OCI-LY3 (cell line): ENCODE results near the gene KRT3.

Experiments
- H2AFZ ChIP-seq: fragments of 200-600, 300-600 bp; shearing (Covaris generic); 2 replicates; pipeline ENCODE4 v1.6.0; 2014; ENCODE audit warnings: antibody characterized with exemption, low read depth, low read length
- H3K27ac ChIP-seq: fragments of 200-600, 300-600 bp; sonication (generic); 2 replicates; pipeline ENCODE4 v1.5.1; 2014; ENCODE audit warnings: mild to moderate bottlenecking, low read length, moderate library complexity, mixed read lengths
- H3K27me3 ChIP-seq: fragments of 200-600, 300-600 bp; sonication (generic); 2 replicates; pipeline ENCODE4 v1.6.1; 2014; ENCODE audit warnings: low read depth, low read length, mixed read lengths
- H3K36me3 ChIP-seq: fragments of 200-600, 300-600 bp; sonication (generic); replicated peaks from 2 replicates; pipeline ENCODE3; 2014; ENCODE audit warnings: low read depth, low read length, mixed read lengths
- H3K4me1 ChIP-seq: fragments of 300-600, 200-600 bp; sonication (generic); 2 replicates; pipeline ENCODE4 v1.6.1; 2014; ENCODE audit warnings: low read length, mixed read lengths
- H3K4me2 ChIP-seq: fragments of 200-600, 300-600 bp; sonication (generic); 2 replicates; pipeline ENCODE4 v1.6.1; 2014; ENCODE audit warnings: low read length, mixed read lengths
- H3K4me3 ChIP-seq: fragments of 300-600, 200-600 bp; sonication (generic); 2 replicates; pipeline ENCODE4 v1.5.1; 2014; ENCODE audit warnings: antibody characterized with exemption, mild to moderate bottlenecking, low read length, moderate library complexity
- H3K79me2 ChIP-seq: fragments of 300-600, 200-600 bp; shearing (Covaris generic); 2 replicates; pipeline ENCODE4 v1.6.1; 2014; ENCODE audit warnings: mild to moderate bottlenecking, low read length, mixed read lengths
- H3K9ac ChIP-seq: fragments of 300-600, 200-600 bp; shearing (Covaris generic); 2 replicates; pipeline ENCODE4 v1.6.0; 2014; ENCODE audit warnings: mild to moderate bottlenecking, low read length, moderate library complexity
- H3K9me3 ChIP-seq: fragments of 200-600, 300-600 bp; shearing (Covaris generic); 2 replicates; pipeline ENCODE4 v1.6.1; 2014; ENCODE audit warnings: low read length, mixed read lengths; ENCODE audit not compliant: insufficient read depth
- H4K20me1 ChIP-seq: fragments of 200-600, 300-600 bp; sonication (generic); 2 replicates; pipeline ENCODE4 v1.6.1; 2016; ENCODE audit warnings: low read length, mixed read lengths; ENCODE audit not compliant: insufficient read depth
- CTCF ChIP-seq: fragments of 200-600, 300-600 bp; sonication (generic); IDR thresholded peaks from 2 replicates; pipeline ENCODE4 v1.5.1; 2014; ENCODE audit warnings: antibody characterized with exemption, low read length, low read depth
- EZH2phosphoT487 ChIP-seq: fragments of 200-600 bp; shearing (Covaris generic); IDR thresholded peaks from 2 replicates; pipeline ENCODE4 v1.6.1; 2018; ENCODE audit warnings: antibody characterized with exemption, mixed run types, low read depth

Gene KRT3

DNA sequence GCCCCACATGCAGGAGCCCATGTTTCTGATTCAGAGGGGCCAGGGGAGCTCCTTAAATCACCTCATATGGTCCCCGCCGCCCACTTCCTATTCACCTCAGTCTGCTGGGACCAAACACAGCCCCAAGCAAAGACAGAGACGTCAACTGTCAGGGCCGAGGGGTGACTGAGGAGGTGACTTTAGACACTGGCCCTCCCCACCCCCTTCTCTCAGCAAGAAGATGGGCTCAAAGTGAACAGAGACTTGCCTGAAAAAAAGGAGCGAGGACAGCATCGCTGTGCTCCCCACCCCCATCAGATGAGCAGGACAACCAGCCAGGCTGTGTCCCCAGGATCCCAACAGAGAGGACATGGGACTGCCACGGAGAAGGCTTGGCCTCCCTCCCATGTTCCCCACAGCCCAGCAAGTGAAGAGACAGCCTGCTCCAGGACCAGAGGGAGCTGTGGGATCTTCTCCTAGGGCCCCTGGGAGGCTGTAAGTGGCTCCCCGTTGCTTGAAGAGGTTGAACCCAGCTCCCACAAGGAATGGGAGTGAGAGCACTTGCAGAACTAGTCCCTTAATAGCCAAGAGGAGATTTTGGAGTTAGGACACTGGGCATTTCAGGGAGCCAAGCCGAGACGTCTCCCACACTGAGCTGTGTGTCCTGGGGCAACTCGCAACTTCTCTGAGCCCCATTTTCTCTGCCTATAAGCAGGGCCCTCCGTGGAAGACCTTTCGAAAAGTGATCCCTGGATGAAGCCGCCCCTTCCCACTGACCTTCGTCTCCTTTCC lies 39.5 kb upstream of the KRT3 start:
- no peaks in the 10 kb centered on the region for H3K9me3 ChIP-seq
- no peak overlapping the region for H3K27ac ChIP-seq
- no peak overlapping the region for H3K4me2 ChIP-seq
- TF ChIP-seq CTCF: no peak
- no peak for TF ChIP-seq EZH2phosphoT487
- H3K9ac ChIP-seq: no peak overlapping the region
- no peaks in the 10 kb centered on the region for H4K20me1 ChIP-seq
- no peak overlapping the region for H2AFZ ChIP-seq
- no peak overlapping the region for H3K4me3 ChIP-seq
- no peaks in the 10 kb centered on the region for H3K79me2 ChIP-seq
- peaks cover 33% of the 10 kb centered on the region for H3K27me3 ChIP-seq
- peaks cover 6% of the 10 kb centered on the region for H3K4me1 ChIP-seq
- H3K36me3 ChIP-seq: no peaks in the 10 kb centered on the region

DNA sequence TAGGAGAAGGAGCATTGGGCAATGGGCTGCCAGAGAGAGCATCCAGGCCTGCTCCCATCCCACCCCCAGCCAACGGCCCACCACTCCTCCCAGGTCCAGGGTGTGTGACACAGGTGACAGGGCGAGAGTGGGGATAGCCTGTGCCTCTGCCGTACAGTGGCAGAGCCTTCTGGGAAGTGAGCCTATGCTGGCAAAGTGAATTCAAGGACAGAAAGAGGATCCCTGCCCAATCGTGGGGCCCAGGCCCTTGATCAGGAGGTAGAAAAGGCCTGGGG lies 38.7 kb upstream of the KRT3 start:
- Histone ChIP-seq H3K4me2 (no peak overlapping the region), H3K79me2 (no peaks in the 10 kb centered on the region), H3K27me3 (peaks cover 36% of the 10 kb centered on the region), H3K4me1 (peaks cover 6% of the 10 kb centered on the region), H3K27ac (no peak overlapping the region), H3K9me3 (no peaks in the 10 kb centered on the region), H3K4me3 (no peak overlapping the region), H4K20me1 (no peaks in the 10 kb centered on the region), H3K36me3 (no peaks in the 10 kb centered on the region), H3K9ac (no peak overlapping the region), H2AFZ (no peak overlapping the region)
- TF ChIP-seq CTCF (no peak), EZH2phosphoT487 (no peak)

DNA sequence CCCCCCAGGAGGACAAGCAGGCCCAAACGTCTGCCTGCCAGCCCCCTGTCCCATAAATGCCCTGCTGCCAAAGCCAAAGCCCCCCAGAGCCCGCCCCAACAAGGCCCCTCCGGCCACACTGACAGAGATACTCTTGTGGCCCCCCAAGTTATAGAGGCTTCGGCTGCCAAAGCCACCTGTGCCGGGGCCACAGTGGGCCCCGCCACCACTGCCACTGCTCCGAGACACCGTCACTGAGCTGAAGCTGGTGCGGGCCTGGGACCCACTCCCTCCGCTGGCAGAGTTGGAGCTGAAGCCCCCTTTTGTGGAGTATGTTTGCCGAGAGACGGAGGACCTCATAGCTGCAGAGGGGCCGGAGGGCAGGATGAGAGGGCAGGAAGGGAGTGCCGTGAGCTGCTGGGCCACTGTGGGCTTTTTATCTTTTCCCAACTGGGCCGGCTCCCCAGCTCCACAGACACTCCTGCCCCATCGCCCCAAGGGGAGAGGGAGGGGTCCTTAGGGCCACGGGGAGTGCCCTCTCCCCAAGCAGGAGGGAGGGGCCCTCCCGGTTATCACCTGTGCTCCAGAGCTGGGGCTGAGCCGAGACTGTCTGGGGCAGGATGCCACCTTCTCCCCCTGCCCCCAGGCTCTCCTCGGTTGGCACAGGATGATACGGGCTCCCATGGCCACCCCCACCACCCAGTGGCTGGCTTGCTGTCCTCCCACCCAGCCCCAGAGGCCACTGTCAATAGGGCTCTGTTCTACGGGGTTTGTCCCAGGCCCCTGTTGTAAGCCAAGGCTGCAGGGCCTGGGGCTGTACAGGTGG lies 38.2 kb upstream of the KRT3 start, which contains the start of gene KRT79:
Gene KRT79, minus strand, starts transcription at position 390 of the 805 bp plus-strand sequence. Its CDS starts 51 bp downstream, at position 339.
- peaks cover 36% of the 10 kb centered on the region for H3K27me3 ChIP-seq
- H3K4me3 ChIP-seq: no peak within 1 kb of the TSS
- TF ChIP-seq EZH2phosphoT487 (no peak), CTCF (no peak)
- H3K9ac ChIP-seq: no peak within 1 kb of the TSS
- no peak within 1 kb of the TSS for H2AFZ ChIP-seq
- H3K4me2 ChIP-seq: no peak within 1 kb of the TSS
- no peak within 1 kb of the TSS for H3K27ac ChIP-seq
- H3K79me2 ChIP-seq: no peaks in the 10 kb centered on the region
- H4K20me1 ChIP-seq: no peaks in the 10 kb centered on the region
- no peaks in the 10 kb centered on the region for H3K36me3 ChIP-seq
- H3K4me1 ChIP-seq: peaks cover 6% of the 10 kb centered on the region
- no peaks in the 10 kb centered on the region for H3K9me3 ChIP-seq
